ENCODE data around the gene TXNDC17.

- no peak for TF ChIP-seq POLR2AphosphoS5 (IDR thresholded peaks at IDR 0.05; ENCODE audit: low read depth, low read length)
- no peak for TF ChIP-seq SPI1 (IDR thresholded peaks at IDR 0.05; ENCODE audit: low read depth, low read length)
- TF ChIP-seq POLR2A (IDR thresholded peaks at IDR 0.05; ENCODE audit: low read depth, low read length), result no peak
Measured at GRCh38 chr17:6675201-6675825, 34.5 kb downstream of the TXNDC17 start.
